ENCODE results near the gene SLU7. TPM values are rescaled to one million over a fixed set of nuclear protein-coding genes. Genes with fewer than 3 reads are reported as not detected.

The SLU7 gene
- polyA plus RNA-seq, 1 experiment: 12.5 TPM

DNA sequence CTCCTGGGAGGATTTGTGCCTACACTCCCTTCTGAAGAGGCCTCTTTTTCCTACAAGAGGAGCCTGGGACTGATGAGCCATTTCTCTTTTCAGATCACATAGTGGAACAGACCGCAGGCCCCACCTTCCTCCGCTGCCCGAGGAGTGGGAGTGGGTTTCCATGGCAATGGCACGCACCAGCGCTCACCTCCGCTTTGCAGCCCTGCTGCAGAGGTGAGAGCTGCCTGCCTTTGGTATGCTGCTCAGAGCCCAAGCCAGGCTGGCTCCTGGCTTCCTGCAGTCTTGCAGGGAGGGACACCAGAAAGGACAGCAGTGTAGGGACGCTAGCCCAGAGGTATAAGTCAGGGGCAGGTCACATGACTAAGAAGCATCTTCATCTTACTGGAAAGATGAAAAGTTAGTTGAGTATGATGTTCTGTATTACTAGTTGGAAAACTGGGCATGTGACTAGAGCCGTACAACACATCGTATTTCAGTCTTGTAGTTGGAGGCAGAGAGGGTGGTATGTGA, 15.2 kb upstream of the SLU7 start:
- Histone ChIP-seq H3K4me3 (ENCODE audit: low read depth, low read length) (no peak overlapping the region), H3K27me3 (ENCODE audit: control insufficient read depth, insufficient read depth, low read length) (no peaks in the 10 kb centered on the region; the same call in 1 of the 2 replicates), H3K36me3 (ENCODE audit: control insufficient read depth, insufficient read depth, low read length) (no peaks in the 10 kb centered on the region)
- ChIA-PET CTCF (no interaction called here), POLR2A (no interaction called here)
- DNase-seq (ENCODE audit: low read depth): no peak
- TF ChIP-seq, protein P1, sequence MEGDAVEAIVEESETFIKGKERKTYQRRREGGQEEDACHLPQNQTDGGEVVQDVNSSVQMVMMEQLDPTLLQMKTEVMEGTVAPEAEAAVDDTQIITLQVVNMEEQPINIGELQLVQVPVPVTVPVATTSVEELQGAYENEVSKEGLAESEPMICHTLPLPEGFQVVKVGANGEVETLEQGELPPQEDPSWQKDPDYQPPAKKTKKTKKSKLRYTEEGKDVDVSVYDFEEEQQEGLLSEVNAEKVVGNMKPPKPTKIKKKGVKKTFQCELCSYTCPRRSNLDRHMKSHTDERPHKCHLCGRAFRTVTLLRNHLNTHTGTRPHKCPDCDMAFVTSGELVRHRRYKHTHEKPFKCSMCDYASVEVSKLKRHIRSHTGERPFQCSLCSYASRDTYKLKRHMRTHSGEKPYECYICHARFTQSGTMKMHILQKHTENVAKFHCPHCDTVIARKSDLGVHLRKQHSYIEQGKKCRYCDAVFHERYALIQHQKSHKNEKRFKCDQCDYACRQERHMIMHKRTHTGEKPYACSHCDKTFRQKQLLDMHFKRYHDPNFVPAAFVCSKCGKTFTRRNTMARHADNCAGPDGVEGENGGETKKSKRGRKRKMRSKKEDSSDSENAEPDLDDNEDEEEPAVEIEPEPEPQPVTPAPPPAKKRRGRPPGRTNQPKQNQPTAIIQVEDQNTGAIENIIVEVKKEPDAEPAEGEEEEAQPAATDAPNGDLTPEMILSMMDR (IDR thresholded peaks at IDR 0.05; ENCODE audit: insufficient read depth, low read depth, low read length): no peak

DNA sequence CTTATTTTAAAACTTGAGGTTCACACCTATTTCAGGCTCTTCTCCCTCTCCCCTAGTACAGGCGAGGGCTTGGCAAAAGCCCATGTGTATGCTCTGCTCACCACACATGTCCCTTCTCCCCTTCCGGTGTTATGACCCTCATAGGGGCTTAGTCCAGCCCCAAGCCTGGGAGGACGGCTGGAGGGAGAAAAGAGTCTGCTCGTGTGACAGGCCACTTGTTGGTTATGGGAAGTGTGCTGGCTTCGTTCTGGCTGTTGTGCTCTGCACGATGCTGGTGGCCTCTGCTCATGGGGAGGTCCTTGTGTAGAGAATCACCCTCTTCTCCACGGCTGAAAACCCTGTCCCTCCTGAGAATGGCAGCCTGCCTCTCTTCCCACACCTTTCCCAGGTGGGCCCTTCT, 13.9 kb upstream of the SLU7 start:
- DNase-seq (ENCODE audit: low read depth): no peak
- no peaks in the 10 kb centered on the region; the same call in 1 of the 2 replicates for H3K27me3 ChIP-seq (ENCODE audit: control insufficient read depth, insufficient read depth, low read length)
- ChIA-PET POLR2A (no interaction called here), CTCF (no interaction called here)
- H3K36me3 ChIP-seq (ENCODE audit: control insufficient read depth, insufficient read depth, low read length): no peaks in the 10 kb centered on the region
- no peak overlapping the region for H3K4me3 ChIP-seq (ENCODE audit: low read depth, low read length)
- TF ChIP-seq, protein P1 (IDR thresholded peaks at IDR 0.05; ENCODE audit: insufficient read depth, low read depth, low read length): no peak

DNA sequence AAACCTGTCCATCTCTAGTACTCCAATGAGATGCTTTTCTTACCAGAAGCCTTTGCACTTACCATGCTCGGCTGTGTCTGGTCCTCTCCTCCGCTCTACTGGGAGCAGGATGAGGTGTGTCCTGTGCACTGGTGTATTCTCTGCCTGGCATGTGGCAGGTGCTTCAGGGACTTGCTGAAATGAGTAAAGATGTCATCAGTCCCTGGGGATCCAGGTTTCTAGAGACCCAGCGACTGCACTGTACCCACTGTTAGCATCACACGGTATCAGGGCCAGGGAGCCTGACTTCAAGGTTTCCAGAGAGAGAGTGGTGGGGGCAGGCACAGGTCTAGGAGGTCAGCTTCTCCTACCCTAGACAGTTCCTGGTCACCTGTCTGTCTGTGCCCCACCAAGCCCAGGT, 13.3 kb upstream of the SLU7 start:
- TF ChIP-seq, protein P1 (IDR thresholded peaks at IDR 0.05; ENCODE audit: insufficient read depth, low read depth, low read length): no peak
- ChIA-PET CTCF (no interaction called here), POLR2A (no interaction called here)
- H3K27me3 ChIP-seq (ENCODE audit: control insufficient read depth, insufficient read depth, low read length): no peaks in the 10 kb centered on the region; the same call in 1 of the 2 replicates
- no peak for DNase-seq (ENCODE audit: low read depth)
- no peak overlapping the region for H3K4me3 ChIP-seq (ENCODE audit: low read depth, low read length)
- no peaks in the 10 kb centered on the region for H3K36me3 ChIP-seq (ENCODE audit: control insufficient read depth, insufficient read depth, low read length)

DNA sequence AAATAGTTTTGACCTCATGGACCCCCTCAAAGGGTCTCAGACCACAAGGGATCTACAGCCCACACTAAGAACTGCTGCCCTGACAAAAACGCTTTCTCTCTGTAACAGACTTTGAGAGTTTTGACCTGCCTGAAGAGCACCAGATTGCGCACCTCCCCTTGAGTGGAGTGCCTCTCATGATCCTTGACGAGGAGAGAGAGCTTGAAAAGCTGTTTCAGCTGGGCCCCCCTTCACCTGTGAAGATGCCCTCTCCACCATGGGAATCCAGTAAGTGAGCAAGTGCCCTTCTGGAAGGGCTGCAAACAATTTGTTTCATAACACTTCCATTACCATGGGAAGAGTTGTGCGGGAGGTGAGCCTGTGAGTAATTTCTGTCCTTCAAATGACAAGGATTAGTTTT, 8.7 kb upstream of the SLU7 start:
- H3K27me3 ChIP-seq (ENCODE audit: control insufficient read depth, insufficient read depth, low read length): no peaks in the 10 kb centered on the region
- DNase-seq (ENCODE audit: low read depth): no peak
- ChIA-PET POLR2A (no interaction called here), CTCF (interaction anchor here (1.0 to 9.8 kb wide), 2 partner anchors 8 to 12 kb away, joined by 3 to 108 read pairs; no protein-coding TSS in a partner anchor)
- TF ChIP-seq, protein P1 (IDR thresholded peaks at IDR 0.05; ENCODE audit: insufficient read depth, low read depth, low read length): no peak
- no peak overlapping the region for H3K4me3 ChIP-seq (ENCODE audit: low read depth, low read length)
- H3K36me3 ChIP-seq (ENCODE audit: control insufficient read depth, insufficient read depth, low read length): no peaks in the 10 kb centered on the region

DNA sequence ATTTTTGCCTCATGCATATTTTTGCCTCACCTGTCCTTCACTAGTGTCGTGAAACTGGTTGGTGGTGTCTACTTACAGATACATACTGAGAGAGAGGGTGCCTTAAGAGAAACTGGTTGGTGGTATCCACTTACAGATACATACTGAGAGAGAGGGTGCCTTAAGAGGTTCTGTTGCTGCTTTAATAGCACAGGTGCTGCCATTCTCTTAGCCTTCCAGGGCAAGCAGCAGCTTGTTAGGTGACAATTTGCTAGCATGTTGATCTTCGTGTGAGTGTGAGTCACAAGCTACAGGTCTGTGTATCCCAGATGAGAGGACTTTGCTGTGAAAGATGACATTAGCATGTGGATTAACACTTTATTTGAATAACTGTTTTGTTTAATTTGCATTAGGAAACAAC, 4.2 kb upstream of the SLU7 start:
- CTCF ChIA-PET: interaction anchor here (0.7 to 9.8 kb wide), 2 partner anchors 17 to 417 kb away, joined by 3 to 108 read pairs; no protein-coding TSS in a partner anchor
- H3K36me3 ChIP-seq (ENCODE audit: control insufficient read depth, insufficient read depth, low read length): no peaks in the 10 kb centered on the region
- POLR2A ChIA-PET: no interaction called here
- TF ChIP-seq, protein P1 (IDR thresholded peaks at IDR 0.05; ENCODE audit: insufficient read depth, low read depth, low read length): no peak
- H3K4me3 ChIP-seq (ENCODE audit: low read depth, low read length): no peak overlapping the region
- no peaks in the 10 kb centered on the region for H3K27me3 ChIP-seq (ENCODE audit: control insufficient read depth, insufficient read depth, low read length)
- DNase-seq (ENCODE audit: low read depth): no peak

All from BJ (cell line).